ENCODE measurements around the gene CCL18.
"Not testable (repeated sequence)": the region's sequence is repeated elsewhere in the genome, so short reads cannot be mapped to it uniquely, and the experiment has no call there.

The CCL18 gene

GRCh38 chr17:36071751-36072150 lies 7.7 kb downstream of the CCL18 start:
- DNase-seq (ENCODE audit: low spot score), result no peak

DNA sequence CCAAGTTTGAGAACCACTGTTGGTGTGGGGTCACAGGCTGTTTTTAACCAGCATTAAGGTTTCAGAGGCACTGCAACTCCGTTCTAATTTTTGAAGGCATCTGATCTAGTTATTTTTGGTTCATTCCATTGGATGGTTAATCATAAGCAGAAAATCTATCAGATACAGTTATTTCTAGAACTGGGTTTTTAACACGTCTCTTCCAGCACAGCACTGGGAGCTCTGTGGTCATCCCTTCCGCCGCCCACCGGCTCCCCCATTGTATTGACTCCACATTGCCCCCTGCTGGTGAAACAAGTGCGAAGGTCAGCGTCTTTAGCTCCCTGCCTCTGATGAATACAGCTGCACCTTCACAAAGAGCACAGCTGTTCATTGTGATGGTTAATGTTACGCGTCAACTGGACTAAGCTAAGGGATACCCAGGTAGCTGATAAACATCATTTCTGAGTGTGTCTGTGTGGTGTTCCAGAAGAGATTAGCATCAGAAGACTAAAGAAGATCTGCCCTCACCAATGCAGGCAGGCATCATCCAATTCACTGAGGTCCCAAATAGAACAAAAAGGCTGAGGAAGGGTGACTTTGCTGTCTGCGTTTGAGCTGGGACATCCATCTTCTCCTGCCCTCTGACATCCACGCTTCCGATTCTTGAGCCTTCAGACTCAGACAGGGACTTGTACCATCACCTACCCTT lies 8.5 kb downstream of the CCL18 start:
- peak; percentile 28 for DNase-seq (ENCODE audit: low spot score)

GRCh38 chr17:36074365-36074764 lies 10.3 kb downstream of the CCL18 start:
- DNase-seq (ENCODE audit: low spot score), result no peak

- not testable (repeated sequence) for DNase-seq (ENCODE audit: low spot score)
Measured at GRCh38 chr17:36081681-36082471, 17.8 kb downstream of the CCL18 start.

DNA sequence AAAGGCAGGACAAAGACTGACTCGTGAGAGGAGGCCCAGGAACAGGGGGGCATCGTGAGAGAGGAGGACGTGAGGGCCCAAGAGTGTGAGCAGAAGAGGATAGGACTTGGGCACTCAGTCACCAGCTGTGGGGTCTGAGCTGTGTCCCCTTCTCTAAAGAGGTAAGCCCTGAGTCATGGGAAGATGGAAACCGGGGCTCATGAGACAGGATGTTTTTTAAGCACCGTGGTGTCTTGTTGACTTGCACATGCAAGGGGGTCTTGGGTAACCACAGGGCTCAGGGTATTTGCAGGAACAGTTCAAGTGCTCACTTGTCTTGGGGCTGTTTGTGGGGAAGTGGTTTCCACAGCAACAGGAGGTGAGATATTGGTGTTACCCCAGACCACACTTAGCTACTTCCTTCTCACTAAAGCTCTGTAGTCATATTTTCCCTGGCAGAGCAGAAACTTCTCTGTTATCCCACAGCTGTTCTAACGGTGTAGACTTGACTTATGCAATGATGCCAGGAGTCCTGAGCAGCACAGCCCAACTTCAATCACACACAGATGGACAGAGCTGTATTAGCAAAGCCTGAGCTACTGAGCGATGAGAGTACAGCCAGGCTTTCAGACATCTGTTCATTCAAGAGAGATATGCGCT lies 18.5 kb downstream of the CCL18 start:
- not testable (repeated sequence) for DNase-seq (ENCODE audit: low spot score)

- DNase-seq (ENCODE audit: low spot score), result not testable (repeated sequence)
Measured at GRCh38 chr17:36083691-36084090, 19.6 kb downstream of the CCL18 start.

DNA sequence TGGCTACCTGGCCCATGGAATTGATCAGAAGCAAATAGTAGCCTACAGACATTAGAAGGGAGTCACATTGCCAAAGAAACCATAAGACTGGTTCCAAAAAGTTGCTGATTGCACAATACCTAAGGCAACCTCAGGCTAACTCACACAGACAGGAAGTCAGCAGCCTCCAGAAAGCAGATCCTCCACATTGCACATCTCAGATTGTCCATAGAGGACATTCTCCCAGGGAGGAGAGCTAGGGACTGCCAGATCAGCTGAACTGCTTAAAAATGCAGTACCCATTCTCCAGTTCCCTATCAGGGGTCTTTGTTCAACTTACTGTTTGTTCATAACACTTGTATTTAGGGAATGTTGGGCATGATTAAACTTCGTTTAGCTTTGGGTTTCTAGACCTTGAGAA lies 21.7 kb downstream of the CCL18 start:
- DNase-seq (ENCODE audit: low spot score), result no peak

DNA sequence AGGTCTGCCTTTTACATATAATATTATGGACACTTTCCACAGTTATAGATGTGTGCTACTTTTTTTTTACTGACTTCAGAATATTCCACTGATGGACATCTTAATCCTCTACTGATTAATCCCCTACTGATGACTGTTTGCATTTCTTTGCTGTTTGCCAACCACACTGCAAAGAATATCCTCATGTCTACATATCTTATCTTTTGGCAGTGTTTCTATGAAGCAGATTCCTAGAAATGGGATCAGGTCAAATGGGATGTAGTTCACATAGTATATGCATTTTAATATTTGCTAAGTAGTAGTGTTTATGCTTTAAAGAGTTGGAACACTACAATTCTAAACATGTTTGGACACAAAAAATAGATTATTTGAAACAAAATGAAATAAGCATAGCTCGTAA lies 22.7 kb downstream of the CCL18 start:
- no peak for DNase-seq (ENCODE audit: low spot score)

DNA sequence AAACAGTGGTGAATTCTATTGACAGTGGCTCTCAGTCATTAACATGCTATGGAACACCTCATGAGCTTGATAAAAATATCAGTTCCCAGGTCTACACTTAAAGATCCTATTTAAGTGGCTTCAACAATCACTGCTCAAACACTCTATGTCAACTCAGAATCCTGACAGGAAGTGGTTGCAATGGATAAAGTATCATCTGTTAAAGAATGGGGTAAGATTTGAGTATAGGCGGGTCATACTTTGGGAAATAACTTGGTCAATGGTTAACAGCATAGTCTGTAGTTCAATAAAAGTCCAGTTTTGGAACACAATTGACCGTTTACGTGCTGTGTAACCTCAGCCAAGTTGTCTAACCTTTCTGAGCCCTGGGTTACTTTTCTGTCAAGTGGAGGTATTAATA lies 23.4 kb downstream of the CCL18 start:
- DNase-seq (ENCODE audit: low spot score), result not testable (repeated sequence)

DNA sequence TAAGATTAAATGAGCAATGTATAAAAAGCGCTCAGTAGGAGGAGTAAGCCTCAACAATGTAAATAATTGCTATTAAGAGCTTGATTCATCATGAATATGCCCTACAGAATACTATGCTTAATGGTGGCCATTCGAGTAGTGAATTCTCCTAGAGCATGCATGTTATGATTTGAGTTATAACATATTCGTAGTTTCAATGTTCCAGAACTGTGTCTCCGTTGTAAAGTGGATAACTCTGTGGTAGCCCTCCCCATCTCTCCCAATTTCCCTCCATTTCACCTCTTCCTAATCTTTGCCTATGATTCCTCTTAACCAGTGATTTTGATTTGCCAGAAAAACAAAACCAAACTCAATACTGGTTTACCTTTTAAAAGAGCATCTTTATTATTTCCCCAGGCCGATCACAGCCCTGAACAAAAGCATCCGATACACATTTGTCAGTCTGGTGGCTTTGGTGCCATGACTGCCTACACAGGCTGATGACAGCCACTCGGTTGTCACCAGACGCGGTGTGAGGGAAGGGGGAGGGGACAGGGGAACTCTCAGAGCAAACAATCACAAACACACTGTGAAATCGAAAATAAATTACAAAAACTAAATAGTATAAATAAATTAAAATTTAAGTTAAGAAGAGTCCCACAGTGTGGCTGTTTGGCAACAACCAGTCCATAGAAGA lies 24.0 kb downstream of the CCL18 start:
- DNase-seq (ENCODE audit: low spot score), result not testable (repeated sequence)

DNA sequence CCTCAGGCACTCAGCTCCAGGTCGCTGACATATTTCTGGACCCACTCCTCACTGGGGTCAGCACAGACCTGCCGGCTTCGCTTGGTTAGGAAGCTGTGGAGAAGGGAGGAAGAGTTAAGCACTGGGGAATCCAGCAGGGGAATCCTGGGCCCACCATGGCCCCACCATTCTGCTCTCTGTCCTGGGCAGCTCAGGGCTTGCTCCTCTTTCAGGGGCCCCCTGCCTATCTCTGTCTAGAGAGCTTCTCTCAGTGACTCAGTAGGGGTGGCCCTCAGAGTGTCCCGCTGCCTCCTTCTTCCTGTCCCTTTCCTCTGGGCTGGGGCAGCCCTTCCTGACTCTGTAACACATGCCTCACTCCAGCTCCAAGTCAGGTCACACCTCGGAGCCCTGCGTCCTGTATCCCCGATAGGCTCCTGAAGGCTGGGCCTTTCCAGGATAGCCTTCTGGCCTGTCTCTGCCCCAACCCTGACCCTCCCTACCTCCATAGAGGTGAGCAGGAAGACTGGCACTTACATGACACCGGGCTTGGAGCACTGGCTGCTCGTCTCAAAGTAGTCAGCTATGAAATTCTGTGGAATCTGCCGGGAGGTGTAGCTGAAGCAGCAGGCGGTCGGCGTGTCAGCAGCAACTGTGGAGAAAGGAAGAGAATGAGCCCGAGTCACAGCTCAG lies 24.7 kb downstream of the CCL18 start:
- no peak for DNase-seq (ENCODE audit: low spot score)

GRCh38 chr17:36089339-36089865 lies 25.3 kb downstream of the CCL18 start:
- DNase-seq (ENCODE audit: low spot score), result no peak

GRCh38 chr17:36089888-36090836 lies 26.1 kb downstream of the CCL18 start, which contains the start of gene CCL3:
CCL3 (minus strand) TSS chr17:36090143; CDS start chr17:36090058, 85 bp downstream.
- no peak for DNase-seq (ENCODE audit: low spot score)

GRCh38 chr17:36092230-36092629 lies 28.2 kb downstream of the CCL18 start:
- DNase-seq (ENCODE audit: low spot score), result no peak

- DNase-seq (ENCODE audit: low spot score), result not testable (repeated sequence)
Measured at GRCh38 chr17:36092715-36093114, 28.6 kb downstream of the CCL18 start.

DNA sequence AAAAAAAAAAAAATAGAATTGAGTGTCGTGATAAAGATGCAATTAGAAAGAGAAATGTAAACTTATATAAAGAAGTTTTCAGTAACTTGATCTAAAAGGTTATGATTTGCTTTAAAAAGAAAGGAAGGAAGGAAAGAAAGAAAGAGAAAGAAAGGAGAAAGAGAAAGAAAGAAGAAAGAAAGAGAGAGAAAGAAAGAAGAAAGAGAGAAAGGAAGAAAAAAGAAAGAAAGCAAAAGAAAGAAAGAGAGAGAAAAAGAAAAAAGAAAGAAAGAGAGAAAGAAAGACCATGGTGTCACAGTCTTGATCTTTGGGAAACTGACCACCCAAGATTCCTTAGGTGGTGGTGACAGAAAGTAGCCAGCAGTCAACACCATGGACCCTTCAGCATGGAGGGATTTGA lies 30.2 kb downstream of the CCL18 start:
- no peak for DNase-seq (ENCODE audit: low spot score)

GRCh38 chr17:36094746-36095145 lies 30.7 kb downstream of the CCL18 start:
- DNase-seq (ENCODE audit: low spot score), result no peak

DNA sequence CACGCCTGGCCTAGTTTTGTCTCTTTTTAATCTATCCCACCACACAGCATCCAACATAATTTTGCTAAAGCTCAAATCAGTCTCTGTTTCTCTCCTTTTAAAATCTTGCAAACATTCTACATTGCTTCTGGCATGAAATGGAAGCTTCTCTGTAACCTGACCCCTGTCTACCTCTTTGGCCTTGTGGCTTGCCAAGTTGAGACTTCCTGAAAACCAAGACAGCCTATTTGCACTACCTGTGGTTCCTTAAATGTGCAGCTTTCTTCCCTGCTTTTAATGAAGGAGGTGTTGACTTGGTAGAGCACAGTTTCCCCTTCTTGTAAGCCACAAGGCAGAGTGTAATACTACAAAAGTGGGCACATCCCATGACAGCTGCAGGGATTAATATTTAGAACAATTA lies 31.9 kb downstream of the CCL18 start:
- no peak for DNase-seq (ENCODE audit: low spot score)

DNA sequence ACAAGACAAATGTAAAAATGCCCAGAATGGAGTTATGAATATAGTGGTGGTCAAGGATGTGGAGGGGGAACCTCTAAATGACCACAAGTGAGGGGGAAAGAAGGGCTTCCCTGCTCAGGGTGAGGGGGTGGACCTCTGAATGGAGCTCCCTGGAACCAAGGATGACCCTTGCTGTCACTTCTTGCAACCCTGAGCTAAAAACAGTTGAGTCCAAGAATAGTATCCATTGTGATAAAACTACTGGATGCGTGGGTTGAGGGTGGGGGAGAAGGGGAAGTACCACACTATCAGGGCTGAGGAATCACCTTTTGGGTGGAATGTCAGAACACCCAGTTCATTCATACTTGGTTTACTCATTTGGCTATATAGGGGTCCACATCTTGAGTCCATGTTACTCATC lies 34.9 kb downstream of the CCL18 start:
- not testable (repeated sequence) for DNase-seq (ENCODE audit: low spot score)

DNA sequence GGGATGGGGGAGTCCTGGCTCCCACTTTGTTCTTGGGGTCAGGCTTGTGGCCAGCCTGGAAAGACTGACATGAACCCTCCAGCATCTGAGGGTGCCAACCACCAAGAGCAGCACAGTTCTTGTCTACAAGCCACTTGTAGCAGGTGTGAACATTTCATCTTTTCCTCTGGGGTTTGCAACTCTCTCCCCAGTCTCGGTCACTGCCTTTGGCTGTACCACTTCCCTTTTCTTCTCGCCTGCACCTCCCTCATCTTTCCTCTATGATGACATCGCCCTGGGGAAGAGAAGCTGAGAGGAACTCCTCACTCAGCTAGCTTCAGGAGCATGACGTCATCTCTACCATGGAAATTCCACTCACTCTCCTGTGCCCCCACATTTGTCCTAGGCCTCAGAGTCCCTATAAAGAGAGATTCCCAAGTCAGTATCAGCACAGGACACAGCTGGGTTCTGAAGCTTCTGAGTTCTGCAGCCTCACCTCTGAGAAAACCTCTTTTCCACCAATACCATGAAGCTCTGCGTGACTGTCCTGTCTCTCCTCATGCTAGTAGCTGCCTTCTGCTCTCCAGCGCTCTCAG lies 39.4 kb downstream of the CCL18 start, which contains the start of gene CCL4:
Gene CCL4 (plus strand): TSS at position 427 of the 575 bp plus-strand sequence. CDS start 79 bp downstream, at position 506.
- not testable (repeated sequence) for DNase-seq (ENCODE audit: low spot score)
